DMS79 (cell line): Measurements from ENCODE around the gene SPATA12.
"Not testable (repeated sequence)": the region's sequence is repeated elsewhere in the genome, so short reads cannot be mapped to it uniquely, and the experiment has no call there.

Experiments used
- DNase-seq: peaks from one replicate; lab custom pipeline; 2025; lab: John Stamatoyannopoulos, UW

Gene SPATA12

GRCh38 chr3:57083266-57083995 is 23.0 kb downstream of the SPATA12 start:
- not testable (repeated sequence) for DNase-seq

DNA sequence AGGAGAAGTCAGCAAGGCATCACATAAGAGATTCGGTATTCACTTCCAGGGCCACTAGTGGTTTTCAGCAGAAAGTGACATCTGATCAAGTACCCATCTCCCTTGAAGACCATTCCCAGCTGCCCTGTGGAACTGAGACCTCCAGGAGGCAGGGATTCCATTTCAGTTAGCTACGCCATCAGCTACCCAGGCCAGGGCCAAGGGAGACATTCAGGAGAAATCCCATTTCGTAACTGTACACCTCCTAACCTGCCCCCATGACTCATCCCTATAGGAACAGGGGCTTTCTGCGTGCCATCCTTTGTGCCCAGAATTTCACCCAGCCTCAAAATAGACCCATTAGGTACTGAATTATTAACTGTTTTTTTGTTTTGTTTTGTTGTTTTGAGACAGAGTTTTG is 24.7 kb downstream of the SPATA12 start:
- DNase-seq: no peak

DNA sequence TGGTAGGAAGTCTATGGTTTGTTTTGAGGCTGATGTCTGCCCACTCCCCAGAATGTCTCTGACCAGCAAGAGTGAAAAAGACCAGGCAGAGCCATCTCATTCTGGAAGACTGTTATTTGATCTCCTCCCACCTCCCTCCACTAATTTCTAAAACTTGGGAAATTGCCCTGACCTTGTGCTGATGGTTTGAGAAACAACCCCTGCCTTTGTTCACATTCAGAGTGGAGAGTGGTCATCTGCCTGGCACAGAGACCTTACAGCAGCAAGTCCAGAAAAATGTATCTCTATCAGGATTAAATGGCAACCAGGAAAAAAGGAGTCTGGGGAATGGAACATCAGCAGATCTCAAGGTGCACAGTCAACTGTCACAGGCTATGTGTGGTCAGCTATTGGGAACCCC is 25.7 kb downstream of the SPATA12 start:
- DNase-seq: no peak

- DNase-seq: no peak
These were observed 27.1 kb downstream of the SPATA12 start for GRCh38 chr3:57087361-57088092.

GRCh38 chr3:57088503-57088902 is 28.0 kb downstream of the SPATA12 start:
- no peak for DNase-seq

- no peak for DNase-seq
These were observed 28.6 kb downstream of the SPATA12 start for GRCh38 chr3:57089043-57089442.

DNA sequence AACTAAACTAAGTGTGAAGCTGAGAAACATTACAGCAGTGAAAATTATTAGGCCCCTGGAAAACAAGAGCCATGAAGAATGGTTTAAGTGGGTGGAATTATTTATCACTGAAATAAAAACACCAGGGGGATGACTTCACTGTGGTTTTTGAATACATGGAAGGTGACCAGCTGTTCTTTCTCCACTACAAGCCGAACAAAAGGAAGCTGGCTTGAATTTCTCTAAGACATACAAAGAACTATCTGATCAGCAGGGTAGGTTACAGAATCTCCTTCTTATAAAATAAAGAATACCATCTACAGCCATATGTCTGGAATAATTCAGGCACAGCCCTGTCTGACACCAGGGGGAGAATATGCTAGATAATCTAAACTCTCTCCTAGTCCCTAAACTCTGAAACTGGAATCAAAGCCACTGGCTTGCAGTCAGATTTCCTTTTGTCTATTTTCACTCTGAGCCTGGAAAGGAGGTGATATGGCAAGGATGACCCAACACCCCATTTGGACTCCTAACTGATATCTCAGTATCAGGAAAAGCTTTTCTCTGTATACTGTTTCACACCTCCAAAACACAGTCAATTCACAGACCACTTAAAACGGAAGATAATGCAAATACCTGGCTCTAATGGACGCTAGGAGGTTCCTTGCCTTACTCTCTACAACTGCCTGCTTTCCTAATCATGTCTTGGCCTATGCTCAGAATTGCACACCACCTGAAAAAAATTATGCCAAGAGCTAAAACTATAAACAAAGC is 31.2 kb downstream of the SPATA12 start:
- no peak for DNase-seq

GRCh38 chr3:57093489-57093888 is 33.0 kb downstream of the SPATA12 start:
- DNase-seq: no peak

DNA sequence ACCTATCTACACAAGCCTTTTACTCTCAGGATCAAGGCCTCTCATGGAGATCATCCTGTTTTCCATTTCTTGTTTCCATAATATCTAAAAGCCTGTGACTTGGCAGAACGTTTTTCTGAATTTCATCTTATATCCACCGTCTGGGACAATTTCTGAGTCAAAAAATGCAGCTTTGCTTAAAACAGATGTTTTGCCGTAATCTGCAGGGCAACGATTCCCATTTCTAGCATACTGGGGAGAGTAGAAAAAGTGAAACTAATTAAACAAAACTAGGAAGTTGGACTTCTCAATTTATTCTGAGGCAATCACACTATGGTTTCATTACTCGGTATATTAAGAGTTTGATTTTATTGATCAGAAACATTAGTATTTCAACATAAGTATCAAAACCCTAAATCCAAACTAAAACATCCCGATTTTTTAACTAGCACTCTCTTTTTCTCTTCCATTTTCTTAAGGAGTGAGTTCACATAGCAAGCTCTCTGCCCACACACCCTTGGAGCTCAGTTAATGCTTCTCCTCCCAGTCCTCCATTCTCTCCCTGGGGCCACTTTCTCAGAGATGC is 33.6 kb downstream of the SPATA12 start:
- no peak for DNase-seq

- no peak for DNase-seq
These were observed 34.1 kb downstream of the SPATA12 start for GRCh38 chr3:57094575-57094974.

GRCh38 chr3:57095363-57095762 is 34.9 kb downstream of the SPATA12 start:
- DNase-seq: no peak

DNA sequence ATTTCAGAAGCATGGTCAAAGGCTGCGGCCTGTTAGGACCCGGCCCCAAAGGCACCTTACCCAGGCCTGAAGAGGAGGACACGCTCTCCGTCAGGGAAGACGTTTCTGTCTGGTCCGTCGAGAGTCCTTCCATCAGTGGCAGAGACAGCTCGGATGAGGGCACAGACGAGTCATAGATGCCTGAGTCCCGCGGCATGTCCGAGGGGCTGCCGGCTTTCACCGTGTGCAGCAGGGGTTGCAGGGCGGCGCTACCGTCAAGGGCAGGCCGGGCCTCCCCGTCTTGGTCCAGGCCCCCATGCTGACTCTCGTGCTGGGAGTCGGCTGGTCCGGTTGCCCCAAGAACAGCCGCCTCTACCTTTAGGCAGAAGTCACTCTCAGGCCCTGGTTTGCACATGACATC is 37.1 kb downstream of the SPATA12 start:
- no peak for DNase-seq

- DNase-seq: no peak
These were observed 38.2 kb downstream of the SPATA12 start for GRCh38 chr3:57098418-57099310.

- DNase-seq: no peak
These were observed 39.7 kb downstream of the SPATA12 start for GRCh38 chr3:57100046-57100695.

- no peak for DNase-seq
These were observed 45.1 kb downstream of the SPATA12 start for GRCh38 chr3:57105585-57105984.

GRCh38 chr3:57108684-57109083 is 48.2 kb downstream of the SPATA12 start:
- DNase-seq: no peak

DNA sequence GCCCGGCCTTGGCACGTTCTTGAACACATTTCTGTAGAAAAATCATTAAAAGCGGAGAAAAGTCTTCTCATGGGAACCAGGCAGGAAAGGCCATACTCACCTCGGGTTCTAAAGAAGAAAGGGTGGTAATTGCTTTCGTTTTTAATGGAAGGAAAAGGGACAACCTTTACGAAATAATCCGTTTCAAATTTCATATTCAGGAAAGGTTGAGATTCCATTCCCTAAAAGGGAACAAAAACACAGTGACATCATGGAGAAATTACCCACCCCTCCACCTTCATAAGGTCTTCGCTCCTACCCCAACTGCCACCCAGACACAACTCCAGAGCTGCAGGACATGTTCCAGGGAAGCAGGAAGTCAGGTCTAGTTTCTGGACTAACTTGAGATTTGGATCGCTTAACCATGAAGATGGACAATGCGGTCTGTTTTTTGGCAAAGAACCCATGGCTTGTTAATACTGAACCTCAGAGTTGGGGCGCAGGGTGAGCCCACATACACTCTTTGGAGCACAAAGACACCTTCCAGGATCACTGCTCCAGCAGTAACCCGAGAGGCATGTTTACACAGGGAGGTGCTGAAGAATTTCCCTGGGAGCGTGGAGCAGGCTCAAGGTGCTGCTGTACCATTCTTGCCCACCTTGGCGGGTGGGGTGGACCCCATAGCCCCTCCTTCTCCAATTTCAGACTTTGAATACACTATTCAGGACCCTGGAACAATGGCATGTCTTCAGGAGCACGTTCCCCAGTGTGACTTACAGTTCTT is 49.2 kb downstream of the SPATA12 start:
- no peak for DNase-seq

- DNase-seq: no peak
These were observed 49.8 kb downstream of the SPATA12 start for GRCh38 chr3:57110214-57110613.

GRCh38 chr3:57110798-57111197 is 50.3 kb downstream of the SPATA12 start:
- DNase-seq: peak; percentile 24

DNA sequence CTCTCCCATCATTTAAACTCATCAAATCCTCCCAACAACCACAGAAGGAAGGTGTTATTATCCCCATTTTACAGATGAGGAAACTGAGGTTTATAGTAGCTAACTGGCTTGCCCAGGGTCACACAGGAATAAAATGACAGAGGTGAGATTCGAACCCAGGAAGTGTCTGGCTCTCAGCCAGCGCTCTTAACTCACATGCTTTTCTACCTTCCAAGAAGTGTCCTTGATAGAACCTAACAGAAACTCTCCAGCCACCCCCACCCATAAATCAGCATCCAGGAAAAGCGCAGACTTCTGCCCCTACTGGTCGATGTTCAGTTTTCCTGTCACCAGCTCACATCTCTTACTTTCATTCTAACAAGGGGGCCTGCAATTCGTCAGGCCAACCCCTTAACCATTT is 51.7 kb downstream of the SPATA12 start:
- no peak for DNase-seq
